Mesothelial cell of epicardium (in vitro differentiated cells): Measurements from ENCODE around the gene TIAM1. TPM values are rescaled to one million over a fixed set of nuclear protein-coding genes. Genes with fewer than 3 reads are reported as not detected.

Source experiments
- DNase-seq, 2 experiments: peaks; one replicate each; pipeline ENCODE4 v3.0.0; 2021; ENCODE audit warnings: low spot score in 2 of 2; ENCODE audit not compliant: unreplicated experiment in 2 of 2
- H3K27ac Mint-ChIP-seq: 2 replicates; pipeline ENCODE4 v1.8.0; 2021; ENCODE audit warnings: mixed read lengths
- H3K27me3 Mint-ChIP-seq: 2 replicates; pipeline ENCODE4 v1.8.0; 2021; ENCODE audit warnings: low read depth, mixed read lengths
- H3K36me3 Mint-ChIP-seq: 2 replicates; pipeline ENCODE4 v1.8.0; 2021; ENCODE audit warnings: mixed read lengths
- H3K4me1 Mint-ChIP-seq: 2 replicates; pipeline ENCODE4 v1.8.0; 2021; ENCODE audit warnings: mixed read lengths
- H3K4me3 Mint-ChIP-seq: 2 replicates; pipeline ENCODE4 v1.8.0; 2021; ENCODE audit warnings: mild to moderate bottlenecking, moderate library complexity, mixed read lengths
- H3K9me3 Mint-ChIP-seq: 2 replicates; pipeline ENCODE4 v1.8.0; 2021; ENCODE audit warnings: mixed read lengths
- total RNA-seq: library from RNA; stranded (reverse); gene quantifications from 3 replicates; pipeline ENCODE4 v1.2.1, GENCODE V29; 2021
- TF ChIP-seq, protein P1 (sequence below): fragments of 200-600 bp; sonication (generic); IDR thresholded peaks from one replicate; pipeline ENCODE4 v1.5.0; 2021; ENCODE audit warnings: antibody characterized with exemption; ENCODE audit not compliant: unreplicated experiment

Gene TIAM1
- total RNA-seq, 1 donor from 2014 or later: 53.4 TPM

- Mint-ChIP-seq H3K9me3 (peaks cover 7% of the 10 kb centered on the region), H3K4me3 (no peak overlapping the region), H3K27ac (no peak overlapping the region), H3K27me3 (peaks cover 17% of the 10 kb centered on the region), H3K36me3 (peaks cover 3% of the 10 kb centered on the region), H3K4me1 (peaks cover 46% of the 10 kb centered on the region)
- TF ChIP-seq, protein P1, sequence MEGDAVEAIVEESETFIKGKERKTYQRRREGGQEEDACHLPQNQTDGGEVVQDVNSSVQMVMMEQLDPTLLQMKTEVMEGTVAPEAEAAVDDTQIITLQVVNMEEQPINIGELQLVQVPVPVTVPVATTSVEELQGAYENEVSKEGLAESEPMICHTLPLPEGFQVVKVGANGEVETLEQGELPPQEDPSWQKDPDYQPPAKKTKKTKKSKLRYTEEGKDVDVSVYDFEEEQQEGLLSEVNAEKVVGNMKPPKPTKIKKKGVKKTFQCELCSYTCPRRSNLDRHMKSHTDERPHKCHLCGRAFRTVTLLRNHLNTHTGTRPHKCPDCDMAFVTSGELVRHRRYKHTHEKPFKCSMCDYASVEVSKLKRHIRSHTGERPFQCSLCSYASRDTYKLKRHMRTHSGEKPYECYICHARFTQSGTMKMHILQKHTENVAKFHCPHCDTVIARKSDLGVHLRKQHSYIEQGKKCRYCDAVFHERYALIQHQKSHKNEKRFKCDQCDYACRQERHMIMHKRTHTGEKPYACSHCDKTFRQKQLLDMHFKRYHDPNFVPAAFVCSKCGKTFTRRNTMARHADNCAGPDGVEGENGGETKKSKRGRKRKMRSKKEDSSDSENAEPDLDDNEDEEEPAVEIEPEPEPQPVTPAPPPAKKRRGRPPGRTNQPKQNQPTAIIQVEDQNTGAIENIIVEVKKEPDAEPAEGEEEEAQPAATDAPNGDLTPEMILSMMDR: peak; percentile 43
- no peak for DNase-seq
Observed at GRCh38 chr21:31347435-31348032, 3.5 kb upstream of the TIAM1 start.

DNA sequence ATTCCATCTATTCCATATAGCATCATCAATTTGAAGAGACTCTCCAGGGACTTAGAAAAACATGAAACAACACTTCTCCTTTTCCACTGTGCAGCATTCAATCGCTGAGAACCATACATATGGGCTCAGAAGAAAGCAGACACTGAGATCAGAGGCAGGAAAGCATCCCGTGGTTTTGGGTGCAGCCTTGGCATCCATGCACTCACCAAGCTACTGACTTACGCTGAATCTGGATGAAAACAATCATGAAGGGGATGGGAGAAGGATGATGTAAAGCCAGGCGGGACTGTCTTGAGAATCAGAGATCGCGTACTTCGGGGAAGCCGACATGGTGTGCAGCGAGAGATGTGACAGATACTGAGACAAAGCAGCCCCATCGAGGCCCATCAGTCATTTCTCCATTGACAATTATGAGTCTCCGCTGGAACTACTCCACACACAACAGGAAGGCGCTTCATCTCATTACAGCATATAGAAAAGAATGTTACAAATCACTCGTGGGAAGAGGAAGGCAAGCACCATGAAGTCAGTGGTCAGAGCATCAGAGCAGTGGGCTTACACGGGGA, 2.3 kb upstream of the TIAM1 start:
- H3K9me3 Mint-ChIP-seq: peaks cover 7% of the 10 kb centered on the region
- H3K27me3 Mint-ChIP-seq: peaks cover 19% of the 10 kb centered on the region
- H3K4me1 Mint-ChIP-seq: peaks cover 43% of the 10 kb centered on the region
- DNase-seq: no peak
- TF ChIP-seq, protein P1: no peak
- H3K36me3 Mint-ChIP-seq: peaks cover 3% of the 10 kb centered on the region
- no peak overlapping the region for H3K27ac Mint-ChIP-seq
- H3K4me3 Mint-ChIP-seq: no peak overlapping the region

DNA sequence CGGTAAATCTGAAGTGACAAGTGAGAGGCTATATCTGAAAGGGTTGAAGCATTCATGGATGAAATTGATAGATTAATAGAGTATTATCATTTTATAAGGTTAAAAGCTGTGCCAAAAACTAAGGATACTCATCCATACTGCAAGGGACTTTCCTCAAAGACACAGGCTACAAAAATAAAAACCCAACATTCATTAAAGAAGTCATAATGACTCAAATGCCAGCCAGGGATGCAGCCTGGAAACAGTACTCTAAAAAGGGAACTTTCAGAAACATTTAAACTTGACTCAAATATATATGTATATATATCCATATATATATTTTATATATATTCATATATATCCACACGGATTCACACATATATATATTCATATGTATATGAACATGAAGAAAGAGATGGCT, 1.1 kb upstream of the TIAM1 start:
- no peaks in the 10 kb centered on the region for H3K9me3 Mint-ChIP-seq
- no peak for DNase-seq
- TF ChIP-seq, protein P1: no peak
- H3K4me3 Mint-ChIP-seq: no peak overlapping the region
- H3K27ac Mint-ChIP-seq: no peak overlapping the region
- peaks cover 38% of the 10 kb centered on the region for H3K4me1 Mint-ChIP-seq
- H3K27me3 Mint-ChIP-seq: peaks cover 19% of the 10 kb centered on the region
- no peaks in the 10 kb centered on the region for H3K36me3 Mint-ChIP-seq

DNA sequence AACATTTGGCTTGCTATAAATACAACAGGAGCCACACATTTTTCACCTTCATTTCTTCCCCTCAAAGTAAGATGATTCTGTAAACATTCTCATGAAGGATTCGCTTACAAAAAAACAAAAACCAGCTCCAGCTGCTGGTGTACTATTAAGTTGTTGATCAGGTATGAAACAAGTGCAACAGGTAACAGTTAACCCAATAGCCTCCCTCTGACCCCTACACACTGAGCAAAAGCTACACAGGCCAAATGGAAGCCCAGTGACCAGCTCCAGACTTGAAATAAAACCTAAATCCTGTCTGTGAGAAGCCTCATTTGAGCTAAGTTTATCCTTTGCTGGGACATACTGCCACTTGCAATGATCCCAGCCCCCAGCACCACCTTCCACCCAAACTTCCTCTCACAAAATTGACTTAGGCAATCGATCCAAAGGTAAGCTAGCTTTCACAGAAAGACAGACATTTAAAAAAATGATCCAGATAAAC, 991 bp downstream of the TIAM1 start:
- peak overlapping the region; percentile 89 for H3K27ac Mint-ChIP-seq
- H3K27me3 Mint-ChIP-seq: peaks cover 19% of the 10 kb centered on the region
- DNase-seq: no peak
- H3K4me3 Mint-ChIP-seq: peak overlapping the region; percentile 87
- TF ChIP-seq, protein P1: no peak
- H3K36me3 Mint-ChIP-seq: no peaks in the 10 kb centered on the region
- no peaks in the 10 kb centered on the region for H3K9me3 Mint-ChIP-seq
- H3K4me1 Mint-ChIP-seq: peaks cover 44% of the 10 kb centered on the region

- no peaks in the 10 kb centered on the region for H3K9me3 Mint-ChIP-seq
- H3K4me3 Mint-ChIP-seq: peak overlapping the region; percentile 87
- DNase-seq: no peak
- peaks cover 43% of the 10 kb centered on the region for H3K4me1 Mint-ChIP-seq
- H3K27me3 Mint-ChIP-seq: peaks cover 19% of the 10 kb centered on the region
- no peaks in the 10 kb centered on the region for H3K36me3 Mint-ChIP-seq
- TF ChIP-seq, protein P1: no peak
- H3K27ac Mint-ChIP-seq: no peak overlapping the region
Observed at GRCh38 chr21:31342348-31342747, 1.7 kb downstream of the TIAM1 start.
